LoVo (cell line): ENCODE measurements around the gene CFAP77.

Experiments
- DNase-seq: peaks from one replicate; pipeline ENCODE4 v3.0.0-alpha.2; 2016; ENCODE audit warnings: low spot score

CFAP77 gene

GRCh38 chr9:132456241-132456640 is 46.2 kb downstream of the CFAP77 start:
- no peak for DNase-seq

GRCh38 chr9:132457504-132458236 is 47.7 kb downstream of the CFAP77 start:
- no peak for DNase-seq

DNA sequence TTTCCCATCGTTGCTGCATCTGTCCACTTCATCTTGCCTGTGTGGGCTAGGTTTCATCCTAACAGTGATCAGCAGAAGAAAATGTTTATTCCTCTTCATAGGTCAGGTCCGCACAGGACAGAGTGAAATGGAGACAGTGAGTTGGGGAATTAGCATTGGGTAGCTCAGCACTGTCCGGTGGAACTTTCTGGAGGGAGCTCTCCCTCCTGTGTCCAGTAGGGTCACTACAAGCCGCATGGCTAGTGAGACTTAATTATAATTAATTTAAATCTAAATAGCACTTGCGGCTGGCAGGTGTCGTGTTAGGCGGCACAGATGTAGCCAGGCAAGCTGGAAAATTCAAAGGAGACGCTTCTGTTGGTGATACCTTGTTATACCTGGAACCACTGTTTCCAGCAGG is 48.4 kb downstream of the CFAP77 start:
- no peak for DNase-seq

- no peak for DNase-seq
Measured at GRCh38 chr9:132459661-132460060, 49.6 kb downstream of the CFAP77 start.

- no peak for DNase-seq
Measured at GRCh38 chr9:132460240-132460639, 50.2 kb downstream of the CFAP77 start.

DNA sequence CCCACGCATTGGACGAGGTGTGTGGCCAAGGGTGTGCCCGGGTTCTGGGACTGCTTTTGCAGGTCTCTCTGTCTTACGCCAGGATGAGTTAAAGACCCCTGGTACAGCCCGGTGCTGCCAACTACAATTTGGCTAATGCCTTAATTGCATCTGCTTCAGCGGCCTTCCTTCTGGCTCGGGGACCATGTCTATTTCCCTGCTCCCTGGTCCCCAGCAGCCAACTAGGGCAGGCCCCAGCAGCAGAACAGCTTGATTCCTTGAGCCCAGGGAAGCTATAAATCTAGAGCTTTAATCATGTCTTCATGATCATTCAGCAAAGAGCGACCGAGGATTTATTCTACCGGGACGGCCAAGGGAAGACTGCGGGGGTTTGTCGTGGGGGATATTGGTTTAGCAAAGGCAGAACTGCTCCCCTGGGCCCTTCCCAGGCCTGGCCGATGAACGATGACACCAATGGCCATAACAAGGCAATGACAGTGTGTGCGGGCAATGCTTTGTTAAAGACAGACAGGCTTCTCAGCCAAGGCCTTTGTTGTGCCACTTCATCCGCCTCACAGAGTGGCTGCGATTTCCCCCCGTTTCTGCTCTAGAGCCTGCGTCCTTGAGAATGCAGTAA is 51.4 kb downstream of the CFAP77 start:
- DNase-seq, result no peak

- no peak for DNase-seq
Measured at GRCh38 chr9:132461971-132462370, 52.0 kb downstream of the CFAP77 start.

- no peak for DNase-seq
Measured at GRCh38 chr9:132464547-132464946, 54.5 kb downstream of the CFAP77 start.

- DNase-seq, result no peak
Measured at GRCh38 chr9:132465131-132465635, 55.2 kb downstream of the CFAP77 start.

- DNase-seq, result no peak
Measured at GRCh38 chr9:132472199-132472598, 62.2 kb downstream of the CFAP77 start.

DNA sequence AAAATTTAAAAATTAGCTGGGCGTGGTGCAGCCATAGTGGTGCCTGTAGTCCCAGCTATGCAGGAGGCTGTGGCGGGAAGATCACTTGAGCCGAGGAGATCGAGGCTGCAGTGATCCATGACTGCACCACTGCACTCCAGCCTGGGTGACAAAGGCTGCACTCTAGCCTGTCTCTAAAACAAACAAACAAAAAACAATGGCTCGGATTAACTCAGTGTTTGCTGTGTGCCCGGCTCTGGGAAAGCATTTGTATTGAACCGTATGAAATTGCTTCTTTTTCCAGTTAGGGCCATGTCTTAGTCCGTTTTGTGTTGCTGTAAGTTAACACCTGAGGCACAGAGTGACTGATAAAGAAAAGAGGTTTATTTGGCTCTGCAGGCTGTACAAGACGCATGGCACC is 62.6 kb downstream of the CFAP77 start:
- no peak for DNase-seq

GRCh38 chr9:132474253-132474652 is 64.2 kb downstream of the CFAP77 start:
- no peak for DNase-seq

GRCh38 chr9:132478353-132479050 is 68.5 kb downstream of the CFAP77 start:
- DNase-seq, result no peak

- DNase-seq, result no peak
Measured at GRCh38 chr9:132479733-132480132, 69.7 kb downstream of the CFAP77 start.

DNA sequence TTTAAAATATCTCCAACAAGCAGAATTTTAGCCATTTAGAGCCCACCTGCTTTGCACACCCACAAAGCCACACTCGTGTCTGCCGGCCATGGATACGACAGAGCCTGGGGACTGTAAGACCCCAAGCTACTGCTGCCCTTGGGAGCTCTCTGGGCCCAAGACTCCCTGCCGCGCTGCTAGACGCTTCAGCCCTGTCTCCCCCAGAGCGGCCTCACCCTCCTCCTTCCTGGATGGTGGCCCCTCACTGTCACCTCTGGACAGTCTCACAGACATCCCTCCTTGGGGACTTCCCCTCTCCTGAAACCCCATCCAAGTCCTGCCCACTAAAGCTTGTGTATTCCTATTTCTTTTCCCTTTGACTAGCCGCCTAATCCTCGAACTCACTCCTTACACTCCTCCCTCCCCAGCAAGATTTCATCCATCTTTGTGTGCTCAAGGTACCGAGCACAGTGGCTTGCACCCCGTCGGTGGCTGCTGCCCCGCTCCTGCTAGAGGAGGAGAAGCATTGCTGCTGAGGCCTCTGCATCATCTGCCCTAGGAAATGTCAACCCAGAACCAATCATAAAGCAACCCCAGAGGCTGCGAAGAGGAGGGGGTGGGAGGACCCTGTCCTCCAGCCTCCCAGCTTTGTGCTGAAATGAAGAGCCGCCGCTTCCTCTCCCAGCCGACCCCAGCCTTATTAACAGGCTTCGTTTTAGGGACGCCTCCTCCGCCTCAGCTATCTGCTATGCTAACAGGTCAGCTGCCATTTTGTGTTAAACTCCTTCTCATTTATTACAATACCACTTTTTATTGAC is 71.2 kb downstream of the CFAP77 start:
- DNase-seq, result no peak

DNA sequence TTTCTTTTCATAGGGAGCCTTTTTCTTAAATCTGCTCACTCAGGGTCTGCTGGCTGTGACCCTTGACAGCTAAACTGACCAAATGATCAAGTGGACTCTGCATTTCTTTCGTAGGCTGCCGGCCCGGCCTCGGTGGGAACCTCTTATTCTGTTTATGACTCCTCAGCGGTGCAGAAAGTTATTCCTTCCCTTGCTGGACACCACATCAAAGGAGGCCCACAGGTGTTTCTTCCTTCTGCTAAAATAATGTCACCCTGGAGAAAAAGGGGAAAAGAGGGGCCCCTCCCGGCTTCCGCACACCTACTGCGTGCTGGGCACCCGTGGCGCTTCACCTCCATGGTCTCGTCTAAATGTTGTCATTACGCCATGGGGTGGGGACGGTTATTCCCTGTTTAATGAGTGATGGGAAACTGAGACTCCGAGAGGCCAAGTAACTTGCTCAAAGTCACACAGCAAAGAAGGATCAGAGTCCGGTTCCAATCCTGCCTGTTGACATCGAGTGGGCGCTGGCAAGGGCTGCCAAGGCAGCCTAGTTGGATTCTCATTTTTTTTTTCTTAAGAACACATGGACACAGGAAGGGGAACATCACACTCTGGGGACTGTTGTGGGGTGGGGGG is 72.3 kb downstream of the CFAP77 start:
- DNase-seq, result no peak

GRCh38 chr9:132485393-132485792 is 75.4 kb downstream of the CFAP77 start:
- no peak for DNase-seq

- DNase-seq, result no peak
Measured at GRCh38 chr9:132486706-132487350, 76.8 kb downstream of the CFAP77 start.

GRCh38 chr9:132487351-132487791 is 77.4 kb downstream of the CFAP77 start:
- no peak for DNase-seq

DNA sequence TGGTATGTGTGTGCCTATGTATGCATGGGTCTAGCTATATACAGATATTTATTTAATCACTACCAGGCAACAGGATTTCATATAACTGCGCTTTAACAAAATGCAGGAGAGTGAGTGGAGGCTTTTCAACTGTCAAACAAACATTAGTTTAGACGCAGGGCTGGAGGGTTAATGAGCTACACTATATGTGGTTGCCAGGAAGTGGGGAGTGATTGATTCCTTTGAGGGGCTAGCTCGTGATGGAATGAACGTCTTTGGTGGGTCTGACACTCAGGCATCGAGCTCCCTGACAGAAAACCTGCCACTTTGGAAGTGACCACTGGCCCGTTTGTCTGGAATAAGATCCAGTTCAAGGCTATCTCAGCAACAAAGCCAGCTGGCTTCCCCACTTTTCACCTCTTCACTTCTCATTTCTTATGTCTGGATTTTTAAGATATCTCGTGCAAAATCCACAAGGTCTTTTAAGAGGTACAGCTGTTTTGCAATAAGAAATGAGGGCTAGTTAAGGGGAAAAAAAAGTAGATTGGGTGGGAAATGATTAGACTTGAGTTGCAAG is 78.0 kb downstream of the CFAP77 start:
- DNase-seq, result no peak

GRCh38 chr9:132488626-132489025 is 78.6 kb downstream of the CFAP77 start:
- DNase-seq, result no peak
